Testis (tissue), 2 donors: ENCODE measurements around the gene ABCG8.

Experiments used
- CTCF ChIP-seq, 3 experiments: fragments of 450-650 bp in 2 of 3; fragments of 200-600 bp in 1 of 3; sonication (generic) in 1 of 3; IDR thresholded peaks; one replicate each; pipeline ENCODE4 v1.5.1; 2016 to 2019; ENCODE audit warnings: antibody characterized with exemption in 3 of 3, mild to moderate bottlenecking in 2 of 3, moderate library complexity in 1 of 3
- POLR2A ChIP-seq: fragments of 450-650 bp; IDR thresholded peaks from one replicate; pipeline ENCODE4 v1.6.1; 2017; ENCODE audit warnings: antibody characterized with exemption, mild to moderate bottlenecking, moderate library complexity

- TF ChIP-seq CTCF (IDR thresholded peaks at IDR 0.05) (no peak), POLR2A (no peak)
These were observed 42.6 kb upstream of the ABCG8 start for GRCh38 chr2:43796206-43796605.
